Esophagus squamous epithelium (tissue), 4 donors: Measurements from ENCODE around the gene GAREM2.

Experiments used
- CTCF ChIP-seq, 6 experiments: fragments of 450-650 bp in 4 of 6; fragments of 200-600 bp in 2 of 6; sonication (generic) in 2 of 6; IDR thresholded peaks; one replicate each; pipeline ENCODE4 v1.5.1; 2016 to 2019; ENCODE audit warnings: antibody characterized with exemption in 6 of 6, mild to moderate bottlenecking in 4 of 6, moderate library complexity in 4 of 6
- POLR2A ChIP-seq, 4 donors: fragments of 450-650 bp; IDR thresholded peaks; one replicate each; pipeline ENCODE4 v1.6.1; 2017; ENCODE audit warnings: antibody characterized with exemption in 4 of 4, mild to moderate bottlenecking in 4 of 4, moderate library complexity in 3 of 4

GRCh38 chr2:26161926-26162325, 11.0 kb upstream of the GAREM2 start:
- TF ChIP-seq CTCF (IDR thresholded peaks at IDR 0.05) (no peak), POLR2A (IDR thresholded peaks at IDR 0.05) (no peak)
